Measurements from ENCODE around the gene LRRD1. TPM values are rescaled to one million over a fixed set of nuclear protein-coding genes. Genes with fewer than 3 reads are reported as not detected.

The LRRD1 gene
- total and polyA plus RNA-seq, 2 of the 13 experiments (the other 11 are each of a cell fraction or from before 2014, with no cell fraction given) = 0.03 TPM; not detected in 1

DNA sequence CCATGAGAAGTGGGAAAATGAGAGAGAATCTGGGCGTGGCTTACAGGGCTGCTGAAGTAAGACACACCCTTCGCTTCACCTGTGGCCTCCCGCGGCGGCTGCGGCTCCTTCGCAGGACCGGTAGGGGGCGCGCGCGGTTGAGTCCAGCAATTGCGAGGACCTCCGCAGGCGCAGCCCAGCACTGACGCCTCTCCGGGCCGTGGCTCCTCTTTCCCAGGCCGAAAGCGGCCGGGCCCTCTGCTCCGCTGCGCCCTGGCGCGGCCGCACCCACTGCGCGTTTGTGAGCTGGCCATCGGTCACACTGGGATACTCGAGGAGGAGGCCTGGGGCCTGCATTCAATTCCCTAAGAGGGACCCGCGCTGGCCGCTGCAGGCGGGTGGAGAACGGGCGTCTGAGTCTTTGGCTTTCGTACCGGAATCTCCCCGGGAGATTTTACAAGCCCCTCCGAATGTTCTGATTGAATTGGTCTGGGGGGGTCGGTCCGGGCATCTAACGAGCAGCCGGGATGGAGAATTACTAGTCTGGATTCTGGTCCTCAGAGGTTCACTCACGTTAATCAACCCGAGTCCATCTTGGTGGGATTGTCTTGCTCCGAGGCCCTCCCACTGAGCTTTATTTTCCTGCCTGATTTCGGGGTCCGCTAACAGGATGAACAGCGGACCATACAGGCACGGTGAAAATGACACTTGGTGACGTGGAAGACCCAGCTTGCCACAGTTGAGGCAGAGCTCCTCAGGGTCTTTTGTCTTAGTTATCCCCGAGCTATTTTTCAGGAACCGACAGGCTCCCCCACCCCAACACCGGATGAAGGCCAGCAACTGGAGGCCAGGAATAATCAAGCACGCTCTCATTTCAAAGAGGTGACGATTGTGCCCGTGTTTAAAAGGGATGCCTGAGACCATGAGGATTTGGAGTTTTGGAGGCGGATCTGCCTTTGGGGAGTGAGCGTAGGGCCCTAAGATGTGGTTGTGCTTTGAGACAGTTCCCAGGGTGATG is at the start of gene LRRD1 (continued):
- TF ChIP-seq, protein P1, sequence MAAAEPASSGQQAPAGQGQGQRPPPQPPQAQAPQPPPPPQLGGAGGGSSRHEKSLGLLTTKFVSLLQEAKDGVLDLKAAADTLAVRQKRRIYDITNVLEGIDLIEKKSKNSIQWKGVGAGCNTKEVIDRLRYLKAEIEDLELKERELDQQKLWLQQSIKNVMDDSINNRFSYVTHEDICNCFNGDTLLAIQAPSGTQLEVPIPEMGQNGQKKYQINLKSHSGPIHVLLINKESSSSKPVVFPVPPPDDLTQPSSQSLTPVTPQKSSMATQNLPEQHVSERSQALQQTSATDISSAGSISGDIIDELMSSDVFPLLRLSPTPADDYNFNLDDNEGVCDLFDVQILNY (CRISPR knock-in tag; conservative IDR thresholded peaks at IDR 0.05) = no peak
- TF ChIP-seq, protein P2, sequence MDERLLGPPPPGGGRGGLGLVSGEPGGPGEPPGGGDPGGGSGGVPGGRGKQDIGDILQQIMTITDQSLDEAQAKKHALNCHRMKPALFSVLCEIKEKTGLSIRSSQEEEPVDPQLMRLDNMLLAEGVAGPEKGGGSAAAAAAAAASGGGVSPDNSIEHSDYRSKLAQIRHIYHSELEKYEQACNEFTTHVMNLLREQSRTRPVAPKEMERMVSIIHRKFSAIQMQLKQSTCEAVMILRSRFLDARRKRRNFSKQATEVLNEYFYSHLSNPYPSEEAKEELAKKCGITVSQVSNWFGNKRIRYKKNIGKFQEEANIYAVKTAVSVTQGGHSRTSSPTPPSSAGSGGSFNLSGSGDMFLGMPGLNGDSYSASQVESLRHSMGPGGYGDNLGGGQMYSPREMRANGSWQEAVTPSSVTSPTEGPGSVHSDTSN (CRISPR knock-in tag; IDR thresholded peaks at IDR 0.05) = no peak
- TF ChIP-seq ZSCAN9 (CRISPR knock-in tag; IDR thresholded peaks at IDR 0.05; ENCODE audit: borderline replicate concordance) = no peak
- TF ChIP-seq SRF (IDR thresholded peaks at IDR 0.05; ENCODE audit: low read depth, low read length) = no peak
- TF ChIP-seq, protein P3, sequence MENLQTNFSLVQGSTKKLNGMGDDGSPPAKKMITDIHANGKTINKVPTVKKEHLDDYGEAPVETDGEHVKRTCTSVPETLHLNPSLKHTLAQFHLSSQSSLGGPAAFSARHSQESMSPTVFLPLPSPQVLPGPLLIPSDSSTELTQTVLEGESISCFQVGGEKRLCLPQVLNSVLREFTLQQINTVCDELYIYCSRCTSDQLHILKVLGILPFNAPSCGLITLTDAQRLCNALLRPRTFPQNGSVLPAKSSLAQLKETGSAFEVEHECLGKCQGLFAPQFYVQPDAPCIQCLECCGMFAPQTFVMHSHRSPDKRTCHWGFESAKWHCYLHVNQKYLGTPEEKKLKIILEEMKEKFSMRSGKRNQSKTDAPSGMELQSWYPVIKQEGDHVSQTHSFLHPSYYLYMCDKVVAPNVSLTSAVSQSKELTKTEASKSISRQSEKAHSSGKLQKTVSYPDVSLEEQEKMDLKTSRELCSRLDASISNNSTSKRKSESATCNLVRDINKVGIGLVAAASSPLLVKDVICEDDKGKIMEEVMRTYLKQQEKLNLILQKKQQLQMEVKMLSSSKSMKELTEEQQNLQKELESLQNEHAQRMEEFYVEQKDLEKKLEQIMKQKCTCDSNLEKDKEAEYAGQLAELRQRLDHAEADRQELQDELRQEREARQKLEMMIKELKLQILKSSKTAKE (CRISPR knock-in tag; IDR thresholded peaks at IDR 0.05; ENCODE audit: borderline replicate concordance) = no peak
- TF ChIP-seq, protein P4, sequence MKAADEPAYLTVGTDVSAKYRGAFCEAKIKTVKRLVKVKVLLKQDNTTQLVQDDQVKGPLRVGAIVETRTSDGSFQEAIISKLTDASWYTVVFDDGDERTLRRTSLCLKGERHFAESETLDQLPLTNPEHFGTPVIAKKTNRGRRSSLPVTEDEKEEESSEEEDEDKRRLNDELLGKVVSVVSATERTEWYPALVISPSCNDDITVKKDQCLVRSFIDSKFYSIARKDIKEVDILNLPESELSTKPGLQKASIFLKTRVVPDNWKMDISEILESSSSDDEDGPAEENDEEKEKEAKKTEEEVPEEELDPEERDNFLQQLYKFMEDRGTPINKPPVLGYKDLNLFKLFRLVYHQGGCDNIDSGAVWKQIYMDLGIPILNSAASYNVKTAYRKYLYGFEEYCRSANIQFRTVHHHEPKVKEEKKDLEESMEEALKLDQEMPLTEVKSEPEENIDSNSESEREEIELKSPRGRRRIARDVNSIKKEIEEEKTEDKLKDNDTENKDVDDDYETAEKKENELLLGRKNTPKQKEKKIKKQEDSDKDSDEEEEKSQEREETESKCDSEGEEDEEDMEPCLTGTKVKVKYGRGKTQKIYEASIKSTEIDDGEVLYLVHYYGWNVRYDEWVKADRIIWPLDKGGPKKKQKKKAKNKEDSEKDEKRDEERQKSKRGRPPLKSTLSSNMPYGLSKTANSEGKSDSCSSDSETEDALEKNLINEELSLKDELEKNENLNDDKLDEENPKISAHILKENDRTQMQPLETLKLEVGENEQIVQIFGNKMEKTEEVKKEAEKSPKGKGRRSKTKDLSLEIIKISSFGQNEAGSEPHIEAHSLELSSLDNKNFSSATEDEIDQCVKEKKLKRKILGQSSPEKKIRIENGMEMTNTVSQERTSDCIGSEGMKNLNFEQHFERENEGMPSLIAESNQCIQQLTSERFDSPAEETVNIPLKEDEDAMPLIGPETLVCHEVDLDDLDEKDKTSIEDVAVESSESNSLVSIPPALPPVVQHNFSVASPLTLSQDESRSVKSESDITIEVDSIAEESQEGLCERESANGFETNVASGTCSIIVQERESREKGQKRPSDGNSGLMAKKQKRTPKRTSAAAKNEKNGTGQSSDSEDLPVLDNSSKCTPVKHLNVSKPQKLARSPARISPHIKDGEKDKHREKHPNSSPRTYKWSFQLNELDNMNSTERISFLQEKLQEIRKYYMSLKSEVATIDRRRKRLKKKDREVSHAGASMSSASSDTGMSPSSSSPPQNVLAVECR (CRISPR knock-in tag; IDR thresholded peaks at IDR 0.05; ENCODE audit: borderline replicate concordance) = peak; percentile 46; the same call in 1 of the 2 replicates
- TF ChIP-seq NFIB (CRISPR knock-in tag; IDR thresholded peaks at IDR 0.05; ENCODE audit: borderline replicate concordance) = no peak
- no peak for TF ChIP-seq RFX5 (IDR thresholded peaks at IDR 0.05; ENCODE audit: low read depth, low read length)
- TF ChIP-seq ZNF333 (CRISPR knock-in tag; IDR thresholded peaks at IDR 0.05; ENCODE audit: borderline replicate concordance) = no peak
- 0 out of 2 replicates have a peak, but pooled peaks have one; percentile 34 for TF ChIP-seq ZNF549 (CRISPR knock-in tag; IDR thresholded peaks at IDR 0.05)
- no peak for TF ChIP-seq MAZ (IDR thresholded peaks at IDR 0.05; ENCODE audit: borderline replicate concordance, low read depth, low read length)
- no peak; the same call in 1 of the 2 replicates for TF ChIP-seq MAZ (CRISPR knock-in tag; IDR thresholded peaks at IDR 0.05; ENCODE audit: low read depth)
- peak; percentile 33 for TF ChIP-seq TEAD3 (CRISPR knock-in tag; optimal IDR thresholded peaks at IDR 0.05; ENCODE audit: borderline replicate concordance)
- TF ChIP-seq, protein P5, sequence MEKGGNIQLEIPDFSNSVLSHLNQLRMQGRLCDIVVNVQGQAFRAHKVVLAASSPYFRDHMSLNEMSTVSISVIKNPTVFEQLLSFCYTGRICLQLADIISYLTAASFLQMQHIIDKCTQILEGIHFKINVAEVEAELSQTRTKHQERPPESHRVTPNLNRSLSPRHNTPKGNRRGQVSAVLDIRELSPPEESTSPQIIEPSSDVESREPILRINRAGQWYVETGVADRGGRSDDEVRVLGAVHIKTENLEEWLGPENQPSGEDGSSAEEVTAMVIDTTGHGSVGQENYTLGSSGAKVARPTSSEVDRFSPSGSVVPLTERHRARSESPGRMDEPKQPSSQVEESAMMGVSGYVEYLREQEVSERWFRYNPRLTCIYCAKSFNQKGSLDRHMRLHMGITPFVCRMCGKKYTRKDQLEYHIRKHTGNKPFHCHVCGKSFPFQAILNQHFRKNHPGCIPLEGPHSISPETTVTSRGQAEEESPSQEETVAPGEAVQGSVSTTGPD (CRISPR knock-in tag; IDR thresholded peaks at IDR 0.05) = no peak
- TF ChIP-seq HOXA5 (CRISPR knock-in tag; IDR thresholded peaks at IDR 0.05) = peak; percentile 50; the same call in 1 of the 2 replicates
- TF ChIP-seq ZNF546 (CRISPR knock-in tag; conservative IDR thresholded peaks at IDR 0.05) = no peak
- TF ChIP-seq ZNF652 (CRISPR knock-in tag; IDR thresholded peaks at IDR 0.05; ENCODE audit: borderline replicate concordance, low read depth) = no peak
- TF ChIP-seq ZNF451 (CRISPR knock-in tag; IDR thresholded peaks at IDR 0.05) = no peak
- TF ChIP-seq ATF7-NPFF (CRISPR knock-in tag; IDR thresholded peaks at IDR 0.05; ENCODE audit: low read depth) = peak; percentile 62; the same call in 1 of the 2 replicates

Data from HepG2 (cell line).